ENCODE data around the gene AMFR. TPM values are rescaled to one million over a fixed set of nuclear protein-coding genes. Genes with fewer than 3 reads are reported as not detected.

AMFR gene
- total RNA-seq, 1 experiment from 2014 or later = 25.6 TPM

DNA sequence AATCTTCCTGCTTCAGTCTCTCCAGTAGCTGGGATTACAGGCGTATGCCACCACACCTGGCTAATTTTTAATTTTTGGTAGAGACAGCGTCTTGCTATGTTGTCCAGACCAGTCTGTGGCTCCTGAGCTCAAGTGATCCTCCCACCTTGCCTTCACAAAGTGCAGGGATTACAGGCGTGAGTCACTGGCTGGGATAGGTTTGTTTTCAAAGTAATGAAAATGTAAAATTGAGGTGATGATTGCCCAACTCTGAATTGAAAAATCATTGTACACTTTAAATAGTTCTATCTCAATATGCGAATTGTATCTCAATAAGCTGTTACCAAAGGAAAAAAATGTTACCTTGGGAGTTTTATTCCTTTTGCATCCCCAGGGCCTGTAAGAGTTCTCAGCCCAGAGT lies 1.2 kb upstream of the AMFR start:
- Histone ChIP-seq H3K79me1 (ENCODE audit: insufficient read depth, low read depth, low read length, poor library complexity, severe bottlenecking) (peaks cover 3% of the 10 kb centered on the region), H3K79me2 (ENCODE audit: insufficient read depth, low read length) (peaks cover 2% of the 10 kb centered on the region; the same call in 1 of the 2 replicates), H3K18ac (ENCODE audit: insufficient read length, low read depth, low read length) (no peak overlapping the region), H4K20me1 (ENCODE audit: control insufficient read depth, insufficient read depth, insufficient read length) (no peaks in the 10 kb centered on the region), H3K27ac (ENCODE audit: insufficient read length, low read depth, low read length) (no peak overlapping the region), H4K8ac (replicated peaks; ENCODE audit: insufficient read length, low read depth, low read length) (no peak overlapping the region), H4K91ac (ENCODE audit: insufficient read length, low read depth, low read length) (no peak overlapping the region), H3K56ac (ENCODE audit: insufficient read length, low read depth, low read length) (no peak overlapping the region), H2BK120ac (ENCODE audit: low read depth, low read length, poor library complexity, severe bottlenecking) (no peak overlapping the region), H2AK5ac (ENCODE audit: insufficient read length, low read length) (no peak overlapping the region), H3K23me2 (ENCODE audit: insufficient read length, low read depth, low read length, poor library complexity, severe bottlenecking) (peaks cover 7% of the 10 kb centered on the region), H3K4me1 (ENCODE audit: insufficient read depth, low read length) (peaks cover 3% of the 10 kb centered on the region; the same call in 1 of the 2 replicates), H2BK5ac (ENCODE audit: insufficient read length, low read length) (no peak overlapping the region), H2AFZ (ENCODE audit: low read length) (no peak overlapping the region), H3K14ac (ENCODE audit: insufficient read depth, low read length) (no peak overlapping the region), H2BK20ac (ENCODE audit: low read depth, low read length, poor library complexity, severe bottlenecking) (no peak overlapping the region), H3K4ac (ENCODE audit: low read depth, low read length) (no peak overlapping the region), H3K9me3 (ENCODE audit: control insufficient read depth, low read depth, low read length) (no peaks in the 10 kb centered on the region), H3K27me3 (ENCODE audit: insufficient read depth, low read length) (no peaks in the 10 kb centered on the region; the same call in 1 of the 2 replicates), H3T11ph (ENCODE audit: low read length) (no peak overlapping the region), H4K5ac (ENCODE audit: insufficient read length, low read depth, low read length) (no peak overlapping the region), H2BK12ac (ENCODE audit: insufficient read length, low read depth, low read length) (no peak overlapping the region), H3K9ac (ENCODE audit: extremely low read depth, insufficient read length, low read length) (no peak overlapping the region), H3K23ac (ENCODE audit: insufficient read length, low read depth, low read length) (no peak overlapping the region), H2BK15ac (ENCODE audit: low read depth, low read length) (no peak overlapping the region), H3K4me2 (ENCODE audit: insufficient read depth, insufficient read length, low read length) (no peak overlapping the region)
- H3K4me3 Mint-ChIP-seq = peak overlapping the region; percentile 50 to 73; a peak in 2 of 5 replicates
- WGBS (ENCODE audit: extremely low coverage, insufficient read length, low lambda C conversion rate) = no CpG with 5 or more reads among the region's 4 CpGs
- peaks cover 17% of the 10 kb centered on the region for H3K27me3 Mint-ChIP-seq (ENCODE audit: low read depth)
- TF ChIP-seq, protein P1, sequence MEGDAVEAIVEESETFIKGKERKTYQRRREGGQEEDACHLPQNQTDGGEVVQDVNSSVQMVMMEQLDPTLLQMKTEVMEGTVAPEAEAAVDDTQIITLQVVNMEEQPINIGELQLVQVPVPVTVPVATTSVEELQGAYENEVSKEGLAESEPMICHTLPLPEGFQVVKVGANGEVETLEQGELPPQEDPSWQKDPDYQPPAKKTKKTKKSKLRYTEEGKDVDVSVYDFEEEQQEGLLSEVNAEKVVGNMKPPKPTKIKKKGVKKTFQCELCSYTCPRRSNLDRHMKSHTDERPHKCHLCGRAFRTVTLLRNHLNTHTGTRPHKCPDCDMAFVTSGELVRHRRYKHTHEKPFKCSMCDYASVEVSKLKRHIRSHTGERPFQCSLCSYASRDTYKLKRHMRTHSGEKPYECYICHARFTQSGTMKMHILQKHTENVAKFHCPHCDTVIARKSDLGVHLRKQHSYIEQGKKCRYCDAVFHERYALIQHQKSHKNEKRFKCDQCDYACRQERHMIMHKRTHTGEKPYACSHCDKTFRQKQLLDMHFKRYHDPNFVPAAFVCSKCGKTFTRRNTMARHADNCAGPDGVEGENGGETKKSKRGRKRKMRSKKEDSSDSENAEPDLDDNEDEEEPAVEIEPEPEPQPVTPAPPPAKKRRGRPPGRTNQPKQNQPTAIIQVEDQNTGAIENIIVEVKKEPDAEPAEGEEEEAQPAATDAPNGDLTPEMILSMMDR (conservative IDR thresholded peaks at IDR 0.05) = no peak
- peaks cover 31 to 33% of the 10 kb centered on the region in 2 experiments for H3K4me1 Mint-ChIP-seq
- H3K27ac Mint-ChIP-seq = no peak overlapping the region
- H3K9me3 Mint-ChIP-seq = no peaks in the 10 kb centered on the region
- DNase-seq = no peak
- H3K36me3 Mint-ChIP-seq (ENCODE audit: insufficient read depth in 1 of 3, low read depth in 3 of 3) = peaks cover 1 to 12% (median 8%) of the 10 kb centered on the region in 3 experiments; a peak in 6 of 7 replicates
